Suprapubic skin (tissue), 4 donors: ENCODE results near the gene COL8A1. TPM values are rescaled to one million over a fixed set of nuclear protein-coding genes. Genes with fewer than 3 reads are reported as not detected.

Experiments
- DNase-seq, 2 donors: peaks; one replicate each; pipeline ENCODE4 v3.0.0-alpha.2; 2019; ENCODE audit warnings: low spot score in 2 of 2
- H3K27ac ChIP-seq: fragments of 200-600 bp; sonication (generic); one replicate; pipeline ENCODE4 v1.5.1; 2019
- H3K27me3 ChIP-seq: fragments of 200-600 bp; sonication (generic); one replicate; pipeline ENCODE4 v1.5.1; 2019
- H3K36me3 ChIP-seq: fragments of 200-600 bp; sonication (generic); one replicate; pipeline ENCODE4 v1.5.1; 2019
- H3K4me1 ChIP-seq: fragments of 200-600 bp; sonication (generic); one replicate; pipeline ENCODE4 v1.5.1; 2019
- H3K4me3 ChIP-seq: fragments of 200-600 bp; sonication (generic); one replicate; pipeline ENCODE4 v1.5.1; 2019; ENCODE audit warnings: mild to moderate bottlenecking
- H3K9me3 ChIP-seq: fragments of 200-600 bp; sonication (generic); one replicate; pipeline ENCODE4 v1.5.1; 2019
- CTCF ChIP-seq, 2 donors: fragments of 200-600 bp in 1 of 2; fragments of 450-650 bp in 1 of 2; sonication (generic) in 1 of 2; IDR thresholded peaks; one replicate each; pipeline ENCODE4 v1.5.1; 2016 to 2019; ENCODE audit warnings: antibody characterized with exemption in 2 of 2, mild to moderate bottlenecking in 1 of 2, moderate library complexity in 1 of 2
- EP300 ChIP-seq: sonication (generic); formaldehyde crosslinking; IDR thresholded peaks from one replicate; pipeline ENCODE4 v1.6.1; 2017; ENCODE audit warnings: antibody characterized with exemption
- POLR2A ChIP-seq, 2 donors: fragments of 450-650 bp; IDR thresholded peaks; one replicate each; pipeline ENCODE4 v1.6.1; 2017; ENCODE audit warnings: antibody characterized with exemption in 2 of 2, mild to moderate bottlenecking in 2 of 2, moderate library complexity in 2 of 2
- POLR2AphosphoS5 ChIP-seq, 3 donors: sonication (generic); formaldehyde crosslinking; IDR thresholded peaks; one replicate each; pipeline ENCODE4 v1.6.1; 2017; ENCODE audit warnings: antibody characterized with exemption in 3 of 3
- whole genome bisulfite sequencing: methylation state at CpG from one replicate; pipeline ENCODE4 v1.1.5; 2018; 5-methylcytosine and 5-hydroxymethylcytosine counted together
- total RNA-seq, 4 donors: library from RNA; depleted of rRNA; stranded (reverse); fragments of >200 nt; gene quantifications; one replicate each; pipeline ENCODE4 v1.1.0, GENCODE V29; 2016

The COL8A1 gene
- total RNA-seq, 4 donors from 2014 or later: 3.2 to 14.9 (median 5.6) TPM

GRCh38 chr3:99662838-99663570 is 24.6 kb downstream of the COL8A1 start:
- 89% methylated on average over 10 of the region's 10 CpGs for WGBS

GRCh38 chr3:99663977-99664376 is 25.6 kb downstream of the COL8A1 start:
- TF ChIP-seq POLR2AphosphoS5 (IDR thresholded peaks at IDR 0.05) (no peak), EP300 (no peak), POLR2A (IDR thresholded peaks at IDR 0.05) (no peak), CTCF (IDR thresholded peaks at IDR 0.05) (no peak)
- DNase-seq: no peak
- Histone ChIP-seq H3K4me1 (peaks cover 3% of the 10 kb centered on the region), H3K36me3 (no peaks in the 10 kb centered on the region), H3K9me3 (no peaks in the 10 kb centered on the region), H3K27me3 (no peaks in the 10 kb centered on the region), H3K4me3 (no peak overlapping the region), H3K27ac (no peak overlapping the region)
- 73% methylated on average over 1 of the region's 1 CpG for WGBS

More at GRCh38 chr3:99662838-99663570, 24.6 kb downstream of the COL8A1 start:
- TF ChIP-seq POLR2A (IDR thresholded peaks at IDR 0.05): no peak
- TF ChIP-seq POLR2AphosphoS5 (IDR thresholded peaks at IDR 0.05): no peak
- no peak for TF ChIP-seq EP300
- TF ChIP-seq CTCF (IDR thresholded peaks at IDR 0.05): no peak
- no peaks in the 10 kb centered on the region for H3K36me3 ChIP-seq
- no peak overlapping the region for H3K4me3 ChIP-seq
- H3K9me3 ChIP-seq: no peaks in the 10 kb centered on the region
- H3K27ac ChIP-seq: no peak overlapping the region
- no peaks in the 10 kb centered on the region for H3K27me3 ChIP-seq
- H3K4me1 ChIP-seq: peaks cover 11% of the 10 kb centered on the region
- DNase-seq: no peak

GRCh38 chr3:99665017-99665416 is 26.6 kb downstream of the COL8A1 start:
- DNase-seq: no peak
- Histone ChIP-seq H3K27ac (no peak overlapping the region), H3K4me3 (no peak overlapping the region), H3K36me3 (no peaks in the 10 kb centered on the region), H3K4me1 (peaks cover 3% of the 10 kb centered on the region), H3K9me3 (no peaks in the 10 kb centered on the region), H3K27me3 (no peaks in the 10 kb centered on the region)
- 97% methylated on average over 1 of the region's 1 CpG for WGBS
- TF ChIP-seq EP300 (no peak), CTCF (IDR thresholded peaks at IDR 0.05) (no peak)

GRCh38 chr3:99666201-99666600 is 27.8 kb downstream of the COL8A1 start:
- no peak for DNase-seq
- Histone ChIP-seq H3K27ac (no peak overlapping the region), H3K4me1 (peaks cover 3% of the 10 kb centered on the region), H3K9me3 (no peaks in the 10 kb centered on the region), H3K36me3 (no peaks in the 10 kb centered on the region), H3K27me3 (no peaks in the 10 kb centered on the region), H3K4me3 (no peak overlapping the region)
- TF ChIP-seq EP300: no peak
- no peak for TF ChIP-seq POLR2AphosphoS5 (IDR thresholded peaks at IDR 0.05)
- no peak for TF ChIP-seq POLR2A (IDR thresholded peaks at IDR 0.05)
- TF ChIP-seq CTCF (IDR thresholded peaks at IDR 0.05): no peak
- 57% methylated on average over 1 of the region's 1 CpG for WGBS

GRCh38 chr3:99668044-99668443 is 29.6 kb downstream of the COL8A1 start:
- 59% methylated on average over 2 of the region's 2 CpGs for WGBS
- no peaks in the 10 kb centered on the region for H3K27me3 ChIP-seq
- no peak for DNase-seq
- no peaks in the 10 kb centered on the region for H3K36me3 ChIP-seq
- no peak overlapping the region for H3K4me3 ChIP-seq
- TF ChIP-seq POLR2A (IDR thresholded peaks at IDR 0.05) (no peak), POLR2AphosphoS5 (IDR thresholded peaks at IDR 0.05) (no peak), CTCF (IDR thresholded peaks at IDR 0.05) (no peak)
- H3K4me1 ChIP-seq: peaks cover 3% of the 10 kb centered on the region
- no peaks in the 10 kb centered on the region for H3K9me3 ChIP-seq
- no peak overlapping the region for H3K27ac ChIP-seq
